HepG2 (cell line): ENCODE results near the gene FGFR2. TPM values are rescaled to one million over a fixed set of nuclear protein-coding genes. Genes with fewer than 3 reads are reported as not detected.

Experiments used
- ATAC-seq: fragments of 200-7000 bp; cut with Tn5 transposase; 3 replicates; pipeline ENCODE4 v1.9.1; 2020; ENCODE audit warnings: mild to moderate bottlenecking, moderate library complexity
- BruUV-seq: library from RNA; stranded (reverse); fragments of 400-500 nt; replicated peaks from 2 replicates; lab custom pipeline; 2021; lab: Mats Ljungman, UMichigan
- CTCF ChIA-PET: fragments of 300-600 bp; formaldehyde crosslinking; extraction: SDS; loops from one replicate; lab custom pipeline; 2021; ENCODE audit warnings: low total read pairs, inconsistent platforms, low intra/inter-chr PET ratio; lab: Yijun Ruan, JAX
- POLR2A ChIA-PET: fragments of 350-600 bp; sonication (Branson Sonifier 250); formaldehyde crosslinking; loops from one replicate; lab custom pipeline; 2020; ENCODE audit warnings: antibody characterized with exemption, inconsistent platforms; lab: Yijun Ruan, JAX
- DNase-seq: peaks from one replicate; pipeline ENCODE4 v3.0.0-alpha.2; 2015; ENCODE audit warnings: low spot score
- FAIRE-seq: peaks from 3 replicates; lab custom pipeline; 2011; peaks lifted over from hg19 to GRCh38; lab: Jason Lieb, UNC
- H2AFZ ChIP-seq: one replicate; pipeline ENCODE4 v1.6.1; 2011; ENCODE audit warnings: low read length, inconsistent platforms
- H3K27ac ChIP-seq: fragments of 300-600 bp; 3 replicates; pipeline ENCODE4 v1.8.0; 2011; ENCODE audit warnings: mixed run types, mild to moderate bottlenecking, mixed read lengths, low read length, inconsistent platforms; ENCODE audit not compliant: insufficient read depth; ENCODE audit errors: extremely low read length
- H3K27me3 ChIP-seq, 2 experiments: fragments of 200-600 bp in 1 of 2; 2 replicates in 1 of 2; 3 replicates in 1 of 2; pipeline versions ENCODE4 v1.6.0 to v1.8.0; 2011; ENCODE audit warnings: low read length in 2 of 2, mild to moderate bottlenecking in 2 of 2, moderate library complexity in 2 of 2, inconsistent platforms in 1 of 2; ENCODE audit not compliant: insufficient read depth in 2 of 2, control insufficient read depth in 1 of 2
- H3K36me3 ChIP-seq, 2 experiments: fragments of 200-600 bp in 1 of 2; replicated peaks in 1 of 2; 2 replicates in 1 of 2; 3 replicates in 1 of 2; pipeline versions ENCODE4 v1.5.1 to v1.8.0; 2011; ENCODE audit warnings: low read length in 2 of 2, inconsistent platforms in 1 of 2; ENCODE audit not compliant: insufficient read depth in 2 of 2, control insufficient read depth in 1 of 2
- H3K4me1 ChIP-seq: 2 replicates; pipeline ENCODE4 v1.5.1; 2012; ENCODE audit warnings: low read length, inconsistent platforms; ENCODE audit not compliant: insufficient read depth
- H3K4me2 ChIP-seq: 2 replicates; pipeline ENCODE4 v1.6.0; 2011; ENCODE audit warnings: low read depth, low read length, inconsistent platforms
- H3K4me3 ChIP-seq, 3 experiments: fragments of 200-600 bp in 1 of 3; sonication (generic), shearing (Covaris generic) in 1 of 3; replicated peaks in 1 of 3; 2 replicates each; pipeline ENCODE4 v1.5.1; 2011 to 2016; ENCODE audit warnings: low read length in 3 of 3, inconsistent platforms in 2 of 3, low read depth in 2 of 3, mild to moderate bottlenecking in 2 of 3, control low read depth in 1 of 3, mixed read lengths in 1 of 3; ENCODE audit not compliant: insufficient read depth in 1 of 3
- H3K79me2 ChIP-seq: one replicate; pipeline ENCODE4 v1.6.1; 2011; ENCODE audit warnings: low read length, inconsistent platforms; ENCODE audit not compliant: insufficient read depth
- H3K9ac ChIP-seq: 2 replicates; pipeline ENCODE4 v1.6.0; 2011; ENCODE audit warnings: mild to moderate bottlenecking, low read depth, low read length, inconsistent platforms; ENCODE audit not compliant: insufficient read depth
- H3K9me3 ChIP-seq: 2 replicates; pipeline ENCODE4 v1.5.1; 2012; ENCODE audit warnings: mild to moderate bottlenecking, low read length
- H4K20me1 ChIP-seq: 2 replicates; pipeline ENCODE4 v1.6.0; 2011; ENCODE audit warnings: inconsistent platforms, mild to moderate bottlenecking, low read length, moderate library complexity; ENCODE audit not compliant: insufficient read depth
- FOXM1 ChIP-seq: sonication (generic); formaldehyde crosslinking; IDR thresholded peaks from 2 replicates; pipeline ENCODE4 v1.5.0; 2020; ENCODE audit warnings: missing genetic modification reagents
- JDP2 ChIP-seq: sonication (generic); formaldehyde crosslinking; IDR thresholded peaks from 2 replicates; pipeline ENCODE4 v1.8.1; 2022; ENCODE audit warnings: missing genetic modification reagents, borderline replicate concordance
- KLF12 ChIP-seq: sonication (generic); formaldehyde crosslinking; IDR thresholded peaks from 2 replicates; pipeline ENCODE4 v1.4.0; 2020; ENCODE audit warnings: missing genetic modification reagents, borderline replicate concordance
- KLF15 ChIP-seq: sonication (generic); formaldehyde crosslinking; IDR thresholded peaks from 2 replicates; pipeline ENCODE4 v1.8.1; 2023; ENCODE audit warnings: borderline replicate concordance, mild to moderate bottlenecking, inconsistent platforms, missing genetic modification reagents, mixed read lengths
- MED13 ChIP-seq: sonication (generic); formaldehyde crosslinking; IDR thresholded peaks from 2 replicates; pipeline ENCODE4 v1.5.0; 2020; ENCODE audit warnings: missing genetic modification reagents
- PHF20 ChIP-seq: sonication (generic); formaldehyde crosslinking; IDR thresholded peaks from 2 replicates; pipeline ENCODE4 v1.5.0; 2020; ENCODE audit warnings: mild to moderate bottlenecking, missing genetic modification reagents
- TBP ChIP-seq: sonication (generic); formaldehyde crosslinking; IDR thresholded peaks from 2 replicates; pipeline ENCODE4 v1.5.0; 2020; ENCODE audit warnings: missing genetic modification reagents
- THYN1 ChIP-seq: sonication (generic); formaldehyde crosslinking; IDR thresholded peaks from 2 replicates; pipeline ENCODE4 v1.8.1; 2023; ENCODE audit warnings: low read depth, mild to moderate bottlenecking, moderate library complexity, missing genetic modification reagents, borderline replicate concordance
- TRIM24 ChIP-seq: sonication (generic); formaldehyde crosslinking; IDR thresholded peaks from 2 replicates; pipeline ENCODE4 v1.8.0; 2022; ENCODE audit warnings: mild to moderate bottlenecking, missing genetic modification reagents
- U2AF1 ChIP-seq: fragments of 200-400 bp; formaldehyde crosslinking; optimal IDR thresholded peaks from 2 replicates; pipeline ENCODE3; 2017; ENCODE audit warnings: mild to moderate bottlenecking, low read depth, low read length
- ZKSCAN8 ChIP-seq: IDR thresholded peaks from 2 replicates; pipeline ENCODE4 v1.6.1; 2016; ENCODE audit warnings: borderline replicate concordance, missing genetic modification reagents, missing compliant biosample characterization
- ZNF121 ChIP-seq: sonication (generic); formaldehyde crosslinking; IDR thresholded peaks from 2 replicates; pipeline ENCODE4 v1.5.0; 2020; ENCODE audit warnings: mild to moderate bottlenecking, missing genetic modification reagents
- ZNF430 ChIP-seq: sonication (generic); formaldehyde crosslinking; IDR thresholded peaks from 2 replicates; pipeline ENCODE4 v1.9.0; 2021; ENCODE audit warnings: mild to moderate bottlenecking, missing genetic modification reagents
- ZNF772 ChIP-seq: sonication (generic); formaldehyde crosslinking; IDR thresholded peaks from 2 replicates; pipeline ENCODE4 v1.5.0; 2020; ENCODE audit warnings: mild to moderate bottlenecking, missing genetic modification reagents
- ZSCAN30 ChIP-seq: sonication (generic); formaldehyde crosslinking; IDR thresholded peaks from 2 replicates; pipeline ENCODE4 v1.5.0; 2020; ENCODE audit warnings: mild to moderate bottlenecking, missing genetic modification reagents
- WGBS: methylation state at CpG from one replicate; pipeline ENCODE4 v1.1.6; 2017; ENCODE audit warnings: low lambda C conversion rate; 5-methylcytosine and 5-hydroxymethylcytosine counted together
- in situ Hi-C: cut with HindIII; loops from 2 replicates; pipeline ENCODE4 v1.10.0; 2017; ENCODE audit warnings: low pct_unique_long_range_greater_than_20kb; ENCODE audit not compliant: extremely low pct_ligation_motif_present
- intact Hi-C: fragments of 100-400 bp; cut with micrococcal nuclease; formaldehyde crosslinking; loops from one replicate; pipeline ENCODE4 v1.10.0; 2022; ENCODE audit not compliant: unreplicated experiment
- polyA plus RNA-seq, 8 experiments: library from polyadenylated mRNA; depleted of rRNA in 3 of 8; stranded (reverse) in 7 of 8; unstranded in 1 of 8; fragments of >200 nt; fragmentation: Illumina TruSeq in 4 of 8; extraction: Trizol in 4 of 8; gene quantifications; 2 replicates each; pipeline versions ENCODE4 v1.2.1 to v1.2.3, GENCODE V29; 2011 to 2016; ENCODE audit warnings: low read depth in 4 of 8, missing spikeins in 1 of 8, mixed read lengths in 1 of 8; ENCODE audit not compliant: insufficient read depth in 1 of 8
- total RNA-seq, 5 experiments: library from RNA; depleted of rRNA; stranded (reverse); fragments of >200 nt; fragmentation: Illumina TruSeq; extraction: Trizol; gene quantifications; 2 replicates each; pipeline ENCODE4 v1.2.3, GENCODE V29; 2016; ENCODE audit warnings: low read depth in 1 of 5
- TF ChIP-seq, protein P1 (sequence below): sonication (generic); formaldehyde crosslinking; IDR thresholded peaks from 2 replicates; pipeline ENCODE4 v1.4.0; 2020; ENCODE audit warnings: missing genetic modification reagents
- TF ChIP-seq, protein P2 (sequence below): sonication (generic); formaldehyde crosslinking; conservative IDR thresholded peaks from 2 replicates; pipeline ENCODE4 v1.8.0; 2022; ENCODE audit warnings: mild to moderate bottlenecking, moderate library complexity, missing genetic modification reagents

FGFR2 gene
- total and polyA plus RNA-seq, 2 of the 13 experiments (the other 11 are each of a cell fraction or from before 2014, with no cell fraction given) = 1.6 to 2.6 TPM

DNA sequence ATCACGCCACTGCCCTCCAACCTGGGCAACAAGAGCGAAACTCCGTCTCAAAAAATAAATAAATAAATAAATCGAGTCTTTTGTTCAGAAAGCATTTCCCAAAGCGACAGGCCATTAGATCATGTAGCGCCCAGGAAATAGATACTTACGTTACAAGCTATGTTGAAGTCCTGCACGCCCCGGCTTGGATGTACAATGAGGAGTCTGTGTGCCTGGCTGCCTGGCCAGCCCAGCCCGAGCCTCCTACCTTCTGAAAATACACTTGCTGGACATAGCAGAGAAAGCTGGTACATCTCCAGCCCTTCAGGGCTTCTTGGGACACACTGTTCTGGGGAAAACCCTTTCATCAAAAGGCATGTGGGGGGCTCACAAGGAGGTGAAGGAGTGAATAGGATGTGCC lies 22.1 kb downstream of the FGFR2 start:
- H3K27me3 ChIP-seq = no peaks in the 10 kb centered on the region; a peak in 1 of 5 replicates
- H3K4me2 ChIP-seq = no peak overlapping the region
- ATAC-seq = no peak
- intact Hi-C loops = no loop called here
- no peak overlapping the region for H3K9ac ChIP-seq
- CTCF ChIA-PET = no interaction called here
- POLR2A ChIA-PET = no interaction called here
- WGBS = 91% methylated on average over 10 of the region's 10 CpGs
- TF ChIP-seq U2AF1 = no peak
- TF ChIP-seq, protein P1, sequence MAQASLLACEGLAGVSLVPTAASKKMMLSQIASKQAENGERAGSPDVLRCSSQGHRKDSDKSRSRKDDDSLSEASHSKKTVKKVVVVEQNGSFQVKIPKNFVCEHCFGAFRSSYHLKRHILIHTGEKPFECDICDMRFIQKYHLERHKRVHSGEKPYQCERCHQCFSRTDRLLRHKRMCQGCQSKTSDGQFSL (CRISPR knock-in tag) = no peak
- TF ChIP-seq KLF12 = no peak
- no peak for TF ChIP-seq KLF15 (CRISPR knock-in tag)
- TF ChIP-seq, all 625 proteins: peak for 0
- Histone ChIP-seq H3K27ac (no peak overlapping the region), H4K20me1 (no peaks in the 10 kb centered on the region), H3K9me3 (no peaks in the 10 kb centered on the region), H3K4me1 (peaks cover 31% of the 10 kb centered on the region), H3K36me3 (no peaks in the 10 kb centered on the region), H3K79me2 (no peaks in the 10 kb centered on the region), H3K4me3 (no peak overlapping the region), H2AFZ (no peak overlapping the region)
- BruUV-seq = no TSS peak
- in situ Hi-C loops = no loop called here
- no peak for FAIRE-seq
- no peak for DNase-seq

DNA sequence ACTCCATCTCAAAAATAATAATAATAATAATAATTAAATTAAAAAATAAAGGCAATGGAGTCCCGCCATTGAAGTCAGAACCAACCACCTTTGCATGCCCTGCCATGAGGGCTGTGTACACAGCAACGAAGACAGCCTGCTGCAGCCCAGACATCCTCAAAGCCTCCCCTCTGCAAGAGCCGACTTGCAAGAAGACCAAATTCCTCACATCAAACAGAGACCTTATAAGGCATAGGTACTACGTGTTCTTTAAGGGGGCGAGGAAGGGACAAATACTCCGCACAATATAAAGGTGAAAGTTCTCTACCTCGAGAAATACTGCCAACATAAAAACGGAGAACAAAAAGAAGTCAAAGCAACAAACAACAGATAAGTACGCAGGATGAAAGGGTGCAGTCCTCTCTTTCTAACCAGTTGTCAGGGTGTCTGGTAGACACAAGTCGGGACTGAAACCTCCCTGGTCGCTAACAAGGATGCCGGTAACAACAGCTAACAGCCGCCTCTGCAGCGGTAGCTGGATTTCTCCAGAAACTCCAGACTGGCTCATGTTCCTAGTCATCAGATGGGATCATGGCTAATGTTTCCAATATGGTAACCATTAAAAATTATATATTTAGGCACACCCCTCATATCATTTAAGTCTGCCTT lies 23.6 kb downstream of the FGFR2 start:
- no peaks in the 10 kb centered on the region for H3K36me3 ChIP-seq
- 86% methylated on average over 14 of the region's 14 CpGs for WGBS
- H2AFZ ChIP-seq = no peak overlapping the region
- CTCF ChIA-PET = no interaction called here
- ATAC-seq (no peak), DNase-seq (no peak), FAIRE-seq (no peak)
- no peaks in the 10 kb centered on the region for H3K27me3 ChIP-seq
- intact Hi-C loops = no loop called here
- peaks cover 30% of the 10 kb centered on the region for H3K4me1 ChIP-seq
- POLR2A ChIA-PET = no interaction called here
- no peak overlapping the region for H3K4me3 ChIP-seq
- in situ Hi-C loops = no loop called here
- H3K27ac ChIP-seq = no peak overlapping the region
- H3K4me2 ChIP-seq = no peak overlapping the region
- BruUV-seq = no TSS peak
- H3K9me3 ChIP-seq = no peaks in the 10 kb centered on the region
- H3K9ac ChIP-seq = no peak overlapping the region
- no peaks in the 10 kb centered on the region for H3K79me2 ChIP-seq
- H4K20me1 ChIP-seq = no peaks in the 10 kb centered on the region
- no peak for TF ChIP-seq ZKSCAN8 (CRISPR knock-in tag)
- TF ChIP-seq TBP (CRISPR knock-in tag) = no peak
- no peak for TF ChIP-seq PHF20 (CRISPR knock-in tag)
- TF ChIP-seq ZSCAN30 (CRISPR knock-in tag) = no peak
- TF ChIP-seq, protein P2, sequence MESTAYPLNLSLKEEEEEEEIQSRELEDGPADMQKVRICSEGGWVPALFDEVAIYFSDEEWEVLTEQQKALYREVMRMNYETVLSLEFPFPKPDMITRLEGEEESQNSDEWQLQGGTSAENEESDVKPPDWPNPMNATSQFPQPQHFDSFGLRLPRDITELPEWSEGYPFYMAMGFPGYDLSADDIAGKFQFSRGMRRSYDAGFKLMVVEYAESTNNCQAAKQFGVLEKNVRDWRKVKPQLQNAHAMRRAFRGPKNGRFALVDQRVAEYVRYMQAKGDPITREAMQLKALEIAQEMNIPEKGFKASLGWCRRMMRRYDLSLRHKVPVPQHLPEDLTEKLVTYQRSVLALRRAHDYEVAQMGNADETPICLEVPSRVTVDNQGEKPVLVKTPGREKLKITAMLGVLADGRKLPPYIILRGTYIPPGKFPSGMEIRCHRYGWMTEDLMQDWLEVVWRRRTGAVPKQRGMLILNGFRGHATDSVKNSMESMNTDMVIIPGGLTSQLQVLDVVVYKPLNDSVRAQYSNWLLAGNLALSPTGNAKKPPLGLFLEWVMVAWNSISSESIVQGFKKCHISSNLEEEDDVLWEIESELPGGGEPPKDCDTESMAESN (CRISPR knock-in tag) = no peak
- no peak for TF ChIP-seq ZNF430 (CRISPR knock-in tag)
- TF ChIP-seq ZNF121 (CRISPR knock-in tag) = no peak
- no peak for TF ChIP-seq THYN1 (CRISPR knock-in tag)
- TF ChIP-seq JDP2 (CRISPR knock-in tag) = no peak
- TF ChIP-seq FOXM1 = no peak
- TF ChIP-seq ZNF772 = no peak
- TF ChIP-seq TRIM24 (CRISPR knock-in tag) = no peak
- TF ChIP-seq MED13 = no peak
